NB4 (cell line): ENCODE data around the gene MYO10.

Source experiments
- MYC ChIP-seq: IDR thresholded peaks from 2 replicates; pipeline ENCODE4 v1.6.1; 2011; ENCODE audit warnings: low read depth, low read length
- POLR2A ChIP-seq: IDR thresholded peaks from 2 replicates; pipeline ENCODE4 v1.6.1; 2011; ENCODE audit warnings: mild to moderate bottlenecking; ENCODE audit not compliant: insufficient read length; ENCODE audit errors: extremely low read depth
- TF ChIP-seq, protein P1 (sequence below): IDR thresholded peaks from one replicate; pipeline ENCODE4 v1.5.1; 2012; ENCODE audit warnings: low read depth, low read length
- TF ChIP-seq, protein P2 (sequence below): IDR thresholded peaks from 2 replicates; pipeline ENCODE4 v1.6.1; 2011; ENCODE audit warnings: low read depth, low read length

DNA sequence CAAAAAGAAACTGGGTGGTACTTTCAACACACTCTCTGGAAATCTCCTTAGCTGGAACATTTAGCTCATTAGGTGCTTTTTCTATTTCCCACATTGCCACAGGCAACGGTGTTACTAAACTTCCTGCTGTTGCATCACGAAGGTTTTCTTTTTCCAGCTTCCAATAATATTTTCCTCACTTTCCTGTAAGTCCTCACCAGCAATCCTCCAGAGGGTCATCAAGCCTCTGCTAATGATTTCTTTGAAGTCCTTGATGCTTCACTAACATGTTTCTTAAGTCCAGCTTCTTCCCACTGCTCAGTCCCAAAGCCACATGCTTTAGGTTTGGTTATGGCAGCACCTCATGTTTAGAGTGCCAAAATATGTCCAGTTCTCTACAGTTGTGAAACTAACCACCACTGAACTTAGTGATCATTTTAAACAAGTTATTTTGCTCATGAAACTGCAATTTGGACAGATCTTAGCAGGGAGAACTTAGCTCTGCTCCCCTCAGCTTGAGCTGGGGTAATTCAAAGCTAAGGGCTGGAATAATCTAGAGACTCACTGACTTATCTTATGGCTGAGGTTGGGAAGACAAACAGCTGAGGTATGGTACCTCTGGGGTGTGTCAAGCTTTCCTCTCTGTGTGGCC, 279.4 kb downstream of the MYO10 start:
- TF ChIP-seq, protein P1, sequence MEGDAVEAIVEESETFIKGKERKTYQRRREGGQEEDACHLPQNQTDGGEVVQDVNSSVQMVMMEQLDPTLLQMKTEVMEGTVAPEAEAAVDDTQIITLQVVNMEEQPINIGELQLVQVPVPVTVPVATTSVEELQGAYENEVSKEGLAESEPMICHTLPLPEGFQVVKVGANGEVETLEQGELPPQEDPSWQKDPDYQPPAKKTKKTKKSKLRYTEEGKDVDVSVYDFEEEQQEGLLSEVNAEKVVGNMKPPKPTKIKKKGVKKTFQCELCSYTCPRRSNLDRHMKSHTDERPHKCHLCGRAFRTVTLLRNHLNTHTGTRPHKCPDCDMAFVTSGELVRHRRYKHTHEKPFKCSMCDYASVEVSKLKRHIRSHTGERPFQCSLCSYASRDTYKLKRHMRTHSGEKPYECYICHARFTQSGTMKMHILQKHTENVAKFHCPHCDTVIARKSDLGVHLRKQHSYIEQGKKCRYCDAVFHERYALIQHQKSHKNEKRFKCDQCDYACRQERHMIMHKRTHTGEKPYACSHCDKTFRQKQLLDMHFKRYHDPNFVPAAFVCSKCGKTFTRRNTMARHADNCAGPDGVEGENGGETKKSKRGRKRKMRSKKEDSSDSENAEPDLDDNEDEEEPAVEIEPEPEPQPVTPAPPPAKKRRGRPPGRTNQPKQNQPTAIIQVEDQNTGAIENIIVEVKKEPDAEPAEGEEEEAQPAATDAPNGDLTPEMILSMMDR: no peak
- TF ChIP-seq POLR2A: no peak
- TF ChIP-seq, protein P2, sequence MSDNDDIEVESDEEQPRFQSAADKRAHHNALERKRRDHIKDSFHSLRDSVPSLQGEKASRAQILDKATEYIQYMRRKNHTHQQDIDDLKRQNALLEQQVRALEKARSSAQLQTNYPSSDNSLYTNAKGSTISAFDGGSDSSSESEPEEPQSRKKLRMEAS: no peak
- no peak for TF ChIP-seq MYC
